Peyer's patch (tissue), 4 donors: ENCODE data around the gene POU2F3. TPM values are rescaled to one million over a fixed set of nuclear protein-coding genes. Genes with fewer than 3 reads are reported as not detected.

Experiments used
- DNase-seq, 3 donors: peaks; one replicate each; pipeline ENCODE4 v3.0.0-alpha.2; 2017 to 2019
- H3K27ac ChIP-seq, 4 donors: fragments of 200-600 bp; sonication (generic); one replicate each; pipeline ENCODE4 v1.5.1; 2016 to 2019
- H3K27me3 ChIP-seq, 2 donors: fragments of 200-600 bp; sonication (generic); one replicate each; pipeline ENCODE4 v1.5.1; 2019
- H3K36me3 ChIP-seq, 3 donors: fragments of 200-600 bp; sonication (generic); one replicate each; pipeline ENCODE4 v1.5.1; 2016 to 2019
- H3K4me1 ChIP-seq, 4 donors: fragments of 200-600 bp; sonication (generic); one replicate each; pipeline ENCODE4 v1.5.1; 2016 to 2019
- H3K4me3 ChIP-seq, 4 donors: fragments of 200-600 bp; sonication (generic); 1 replicate in 3 of 4; 2 replicates in 1 of 4; pipeline ENCODE4 v1.5.1; 2016 to 2019; ENCODE audit warnings: mild to moderate bottlenecking in 1 of 4
- H3K9me3 ChIP-seq, 4 donors: fragments of 200-600 bp; sonication (generic); one replicate each; pipeline ENCODE4 v1.5.1; 2016 to 2019; ENCODE audit warnings: mild to moderate bottlenecking in 1 of 4
- CTCF ChIP-seq, 6 experiments: fragments of 450-650 bp in 4 of 6; fragments of 200-600 bp in 2 of 6; sonication (generic) in 1 of 6; IDR thresholded peaks; one replicate each; pipeline ENCODE4 v1.5.1; 2017 to 2019; ENCODE audit warnings: antibody characterized with exemption in 6 of 6, mild to moderate bottlenecking in 3 of 6, moderate library complexity in 1 of 6
- POLR2A ChIP-seq, 2 donors: fragments of 450-650 bp; IDR thresholded peaks; one replicate each; pipeline ENCODE4 v1.5.1; 2017; ENCODE audit warnings: antibody characterized with exemption in 2 of 2, mild to moderate bottlenecking in 2 of 2, moderate library complexity in 2 of 2
- total RNA-seq, 4 donors: library from RNA; depleted of rRNA; stranded (reverse); fragments of >200 nt; gene quantifications; one replicate each; pipeline ENCODE4 v1.1.0, GENCODE V29; 2016

POU2F3 gene
- total RNA-seq, 4 donors from 2014 or later: 2.2 to 3.3 (median 2.8) TPM; not detected in 1

DNA sequence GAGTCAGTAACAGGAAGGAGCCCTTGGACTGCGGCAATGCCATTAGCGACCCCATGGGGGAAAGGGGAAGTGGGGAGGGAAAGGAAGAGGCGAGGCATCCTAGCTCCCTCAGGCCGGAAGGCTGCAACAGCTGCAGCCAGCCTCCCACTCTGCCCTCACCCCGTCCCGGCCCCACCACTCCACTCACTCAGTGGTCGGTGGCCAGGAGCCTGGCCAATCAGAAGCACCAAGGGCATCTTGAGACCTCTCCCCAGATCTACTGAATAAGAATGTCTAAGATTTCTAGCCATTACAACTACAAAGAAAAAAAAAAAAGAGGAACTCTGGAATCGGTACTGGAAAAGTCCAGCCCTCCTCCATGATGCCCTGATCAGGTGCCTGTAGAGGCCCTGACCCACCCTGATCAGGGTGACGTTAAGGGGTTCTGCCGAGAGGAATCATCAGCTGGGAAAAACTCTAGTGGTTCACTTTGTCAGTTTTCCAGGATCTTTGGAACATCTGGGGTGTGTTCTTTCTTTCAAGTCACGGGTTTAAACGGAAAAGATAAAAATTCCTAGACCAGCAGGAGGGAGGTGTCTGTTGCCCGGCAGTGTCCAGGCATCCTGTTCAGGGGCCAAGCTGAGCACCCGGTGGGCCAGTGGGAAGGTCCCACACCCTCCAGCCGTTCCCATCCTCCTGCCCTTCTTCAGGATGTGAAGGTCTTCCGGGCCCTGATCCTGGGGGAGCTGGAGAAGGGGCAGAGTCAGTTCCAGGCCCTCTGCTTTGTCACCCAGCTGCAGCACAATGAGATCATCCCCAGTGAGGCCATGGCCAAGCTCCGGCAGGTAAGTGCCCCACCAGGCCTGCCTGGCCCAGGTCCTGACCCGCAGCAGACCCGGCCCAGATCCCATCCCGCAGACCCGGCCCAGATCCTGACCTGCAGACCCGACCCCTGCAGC, 14.7 kb upstream of the POU2F3 start:
- no peaks in the 10 kb centered on the region for H3K27me3 ChIP-seq
- no peaks in the 10 kb centered on the region for H3K9me3 ChIP-seq
- peak overlapping the region; percentile 9 to 63 (median 38) for H3K27ac ChIP-seq
- peak in 1 of 3 donors; percentile 41 for DNase-seq
- H3K36me3 ChIP-seq: peaks cover 0 to 51% (median 0%) of the 10 kb centered on the region in 3 donors
- H3K4me3 ChIP-seq: no peak overlapping the region
- TF ChIP-seq CTCF (IDR thresholded peaks at IDR 0.05) (no peak), POLR2A (IDR thresholded peaks at IDR 0.05) (no peak)
- peaks cover 0 to 39% (median 4%) of the 10 kb centered on the region in 4 donors for H3K4me1 ChIP-seq

GRCh38 chr11:120226242-120226641, 13.7 kb upstream of the POU2F3 start:
- TF ChIP-seq POLR2A (IDR thresholded peaks at IDR 0.05) (no peak), CTCF (IDR thresholded peaks at IDR 0.05) (no peak)
- peak overlapping the region in 2 of 4 donors; percentile 33 to 63 for H3K27ac ChIP-seq
- H3K27me3 ChIP-seq: no peaks in the 10 kb centered on the region
- H3K36me3 ChIP-seq: peaks cover 0 to 51% (median 0%) of the 10 kb centered on the region in 3 donors
- H3K9me3 ChIP-seq: no peaks in the 10 kb centered on the region
- no peak overlapping the region for H3K4me3 ChIP-seq
- peaks cover 0 to 29% (median 0%) of the 10 kb centered on the region in 4 donors for H3K4me1 ChIP-seq
- DNase-seq: no peak

DNA sequence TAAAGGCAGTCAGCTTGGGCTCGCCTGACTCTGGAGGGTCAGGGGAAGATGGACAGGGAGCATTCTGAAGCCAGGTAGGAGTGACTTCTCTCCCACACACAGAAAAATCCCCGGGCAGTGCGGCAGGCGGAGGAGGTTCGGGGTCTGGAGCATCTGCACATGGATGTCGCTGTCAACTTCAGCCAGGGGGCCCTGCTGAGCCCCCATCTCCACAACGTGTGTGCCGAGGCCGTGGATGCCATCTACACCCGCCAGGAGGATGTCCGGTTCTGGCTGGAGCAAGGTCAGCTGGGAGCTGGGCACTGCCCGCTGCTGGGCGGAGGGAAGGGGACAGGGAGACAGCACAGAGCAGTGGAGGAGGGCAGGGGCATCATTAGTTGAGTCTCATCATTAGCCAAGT, 13.2 kb upstream of the POU2F3 start:
- no peak overlapping the region for H3K4me3 ChIP-seq

DNA sequence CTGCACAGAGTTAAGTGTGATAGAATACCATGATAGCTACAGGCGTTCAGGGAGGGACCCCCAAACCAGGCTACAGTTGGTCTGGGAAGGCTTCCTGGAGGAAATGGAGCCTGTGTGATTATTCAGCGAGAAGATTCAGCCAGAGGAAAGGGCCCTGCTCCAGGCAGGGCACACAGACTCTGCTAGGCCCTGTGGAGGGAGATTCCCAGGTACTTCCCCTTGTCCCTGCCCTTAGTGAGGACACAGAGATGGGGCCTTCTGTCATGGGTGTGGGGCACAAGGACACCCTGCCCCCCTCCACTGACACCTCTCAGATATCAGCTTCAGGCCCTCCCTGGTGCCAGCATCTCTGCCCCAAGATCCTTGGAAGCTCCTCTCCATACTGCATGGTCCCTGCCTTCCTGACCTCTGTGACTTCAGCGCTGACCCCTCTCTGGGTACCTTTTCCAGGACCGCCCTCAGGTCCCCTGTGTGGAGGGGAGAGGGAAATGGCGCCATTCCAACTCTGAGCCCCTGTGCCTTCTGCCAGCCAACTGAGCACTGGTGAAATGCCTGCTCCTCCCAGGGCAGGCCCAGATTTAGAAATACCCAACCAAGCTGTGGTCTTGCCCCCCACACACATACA, 12.6 kb upstream of the POU2F3 start:
- Histone ChIP-seq H3K4me1 (peaks cover 0 to 23% (median 0%) of the 10 kb centered on the region in 4 donors), H3K9me3 (no peaks in the 10 kb centered on the region), H3K27me3 (no peaks in the 10 kb centered on the region), H3K36me3 (peaks cover 0 to 44% (median 0%) of the 10 kb centered on the region in 3 donors), H3K27ac (peak overlapping the region in 1 of 4 donors; percentile 33), H3K4me3 (no peak overlapping the region)
- TF ChIP-seq CTCF (IDR thresholded peaks at IDR 0.05) (no peak), POLR2A (IDR thresholded peaks at IDR 0.05) (no peak)
- no peak for DNase-seq

More for the DNA sequence above, 13.2 kb upstream of the POU2F3 start:
- peak overlapping the region in 1 of 4 donors; percentile 33 for H3K27ac ChIP-seq
- H3K4me1 ChIP-seq: peaks cover 0 to 25% (median 0%) of the 10 kb centered on the region in 4 donors
- peaks cover 0 to 49% (median 0%) of the 10 kb centered on the region in 3 donors for H3K36me3 ChIP-seq
- TF ChIP-seq CTCF (IDR thresholded peaks at IDR 0.05): no peak
- no peak for TF ChIP-seq POLR2A (IDR thresholded peaks at IDR 0.05)
- H3K9me3 ChIP-seq: no peaks in the 10 kb centered on the region
- DNase-seq: no peak
- no peaks in the 10 kb centered on the region for H3K27me3 ChIP-seq

GRCh38 chr11:120228794-120229384, 11.1 kb upstream of the POU2F3 start:
- no peaks in the 10 kb centered on the region for H3K27me3 ChIP-seq
- no peak overlapping the region for H3K4me3 ChIP-seq
- H3K9me3 ChIP-seq: no peaks in the 10 kb centered on the region
- no peak for DNase-seq
- peaks cover 0 to 41% (median 0%) of the 10 kb centered on the region in 3 donors for H3K36me3 ChIP-seq
- peaks cover 0 to 16% (median 0%) of the 10 kb centered on the region in 4 donors for H3K4me1 ChIP-seq
- TF ChIP-seq CTCF (IDR thresholded peaks at IDR 0.05) (peak in 1 of 6 experiments; percentile 5), POLR2A (IDR thresholded peaks at IDR 0.05) (no peak)
- no peak overlapping the region for H3K27ac ChIP-seq
